GM19238 (cell line): ENCODE results near the gene MEDAG.
"Not testable (repeated sequence)": the region's sequence is repeated elsewhere in the genome, so short reads cannot be mapped to it uniquely, and the experiment has no call there.

Experiments
- DNase-seq: peaks from one replicate; pipeline ENCODE4 v3.0.0; 2011; ENCODE audit warnings: low spot score; ENCODE audit not compliant: insufficient read length

Gene MEDAG

DNA sequence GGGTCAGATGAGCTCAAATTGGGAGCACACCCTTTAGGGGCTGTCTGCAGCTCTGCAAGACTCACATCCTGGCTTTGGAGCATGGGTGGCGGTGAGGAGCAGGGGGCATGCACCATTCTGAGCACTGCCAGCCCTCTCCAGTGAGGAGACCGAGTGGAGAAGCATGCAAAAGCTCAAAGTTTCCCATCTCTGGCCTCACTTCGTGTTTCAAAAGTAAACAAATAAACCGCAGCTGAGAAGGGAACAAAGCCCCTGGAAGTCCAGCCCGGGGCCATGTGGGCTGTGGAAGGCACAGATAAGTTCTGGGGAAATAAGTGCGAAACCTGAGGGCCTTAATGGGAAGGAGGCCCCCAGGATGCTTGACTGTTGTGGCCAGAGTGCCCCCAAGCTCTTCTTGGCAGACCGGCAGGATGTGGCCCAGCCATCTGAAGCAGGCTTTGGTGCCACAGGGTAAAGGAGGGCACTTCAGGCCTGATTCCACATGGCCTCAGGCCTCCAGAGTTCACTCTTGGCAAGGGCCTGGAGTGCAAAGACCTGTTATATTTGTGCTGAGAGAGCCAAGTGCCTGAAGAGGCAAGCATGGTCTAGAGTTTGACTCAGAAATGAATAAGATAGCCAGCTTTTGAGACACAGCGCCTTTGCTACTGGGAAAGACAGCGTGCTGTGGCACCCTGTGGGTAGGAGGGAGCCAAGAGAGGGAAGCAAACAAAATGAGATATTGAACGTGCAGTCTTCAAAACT lies 1.2 kb downstream of the MEDAG start:
- no peak for DNase-seq

DNA sequence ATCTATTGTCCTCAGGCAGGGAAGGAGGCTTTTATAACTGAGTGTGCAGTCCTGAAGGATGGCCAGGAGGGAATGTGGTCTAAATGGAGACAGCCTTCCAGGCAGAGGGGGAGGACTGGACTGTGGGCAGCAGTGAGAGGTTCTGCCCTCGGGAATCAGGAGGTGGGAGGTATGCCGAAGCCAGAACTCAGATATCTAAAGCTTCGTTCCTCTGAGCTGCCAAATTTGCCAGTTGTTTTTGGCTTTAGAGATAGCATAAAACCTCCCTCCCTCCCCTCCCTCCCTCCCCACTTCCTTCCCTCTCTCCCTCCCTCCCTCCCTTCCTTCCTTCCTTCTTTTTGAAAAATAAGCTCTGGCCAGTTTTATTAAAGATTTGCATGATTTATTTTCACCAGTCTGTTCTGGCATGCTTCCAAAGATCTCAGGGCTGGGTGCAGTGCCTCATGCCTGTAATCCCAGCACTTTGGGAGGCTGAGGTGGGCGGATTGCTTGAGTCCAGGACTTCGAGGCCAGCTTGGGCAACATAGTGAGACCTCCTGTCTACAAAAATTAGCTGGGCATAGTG lies 2.4 kb downstream of the MEDAG start:
- no peak for DNase-seq

DNA sequence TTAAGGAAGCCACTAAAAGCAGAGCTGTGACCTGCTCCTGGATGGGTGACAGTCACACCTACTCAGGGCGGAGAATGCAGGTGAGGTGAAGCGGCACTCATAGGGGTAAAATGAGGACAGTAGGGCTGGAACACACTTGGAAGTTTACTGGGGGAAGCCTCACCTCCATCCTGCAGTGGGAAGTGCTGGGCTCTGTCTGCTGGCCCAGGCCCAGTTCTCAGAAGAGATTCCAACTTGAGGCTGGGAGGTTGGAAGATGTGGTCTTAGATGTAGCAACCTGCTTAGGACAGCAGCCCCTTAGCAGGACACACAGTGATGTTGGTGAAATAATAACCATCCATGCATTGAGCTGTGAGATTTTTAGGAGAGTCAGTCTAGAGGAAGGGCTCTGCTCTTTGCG lies 4.6 kb downstream of the MEDAG start:
- DNase-seq: no peak

DNA sequence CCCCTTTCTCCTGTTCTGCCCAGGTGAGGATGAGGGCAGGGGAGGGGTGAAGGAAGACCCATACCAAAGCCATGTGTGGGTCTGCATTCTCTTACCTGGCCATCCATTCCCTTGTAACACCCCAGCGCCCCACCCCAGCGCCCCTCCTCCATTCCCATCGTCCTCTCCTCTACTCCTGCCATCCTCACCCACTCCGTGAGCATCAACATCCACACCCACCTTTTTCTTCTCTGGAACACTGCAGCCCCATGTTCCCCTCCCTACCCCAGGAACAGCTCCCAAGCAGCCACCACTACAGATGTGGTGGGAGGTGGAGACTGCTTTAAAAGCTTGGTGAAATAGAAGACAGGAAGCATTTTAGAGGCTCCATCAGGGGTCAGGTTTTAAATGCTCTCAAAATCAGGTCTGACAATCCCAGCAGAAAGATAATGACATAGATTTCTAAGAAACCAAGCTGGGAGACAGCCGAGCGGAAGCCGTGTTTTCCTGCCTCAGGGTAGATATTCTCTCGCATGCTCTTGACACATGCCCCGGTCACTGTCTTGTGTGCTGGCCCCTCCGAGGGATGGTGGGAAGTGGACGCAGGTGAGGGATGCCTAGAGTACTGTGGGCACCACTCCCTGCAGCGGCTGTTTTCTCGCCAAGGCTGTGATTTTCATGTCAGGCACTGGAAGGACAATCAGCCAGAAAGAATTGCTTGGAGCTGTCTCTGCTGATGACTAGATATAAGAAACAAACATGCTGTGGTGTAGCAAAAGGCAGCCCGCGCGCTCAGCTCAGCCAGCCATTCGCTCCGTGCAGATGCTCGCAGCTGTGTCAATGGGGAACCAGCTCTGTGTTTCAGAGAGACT lies 9.8 kb downstream of the MEDAG start:
- DNase-seq: no peak

DNA sequence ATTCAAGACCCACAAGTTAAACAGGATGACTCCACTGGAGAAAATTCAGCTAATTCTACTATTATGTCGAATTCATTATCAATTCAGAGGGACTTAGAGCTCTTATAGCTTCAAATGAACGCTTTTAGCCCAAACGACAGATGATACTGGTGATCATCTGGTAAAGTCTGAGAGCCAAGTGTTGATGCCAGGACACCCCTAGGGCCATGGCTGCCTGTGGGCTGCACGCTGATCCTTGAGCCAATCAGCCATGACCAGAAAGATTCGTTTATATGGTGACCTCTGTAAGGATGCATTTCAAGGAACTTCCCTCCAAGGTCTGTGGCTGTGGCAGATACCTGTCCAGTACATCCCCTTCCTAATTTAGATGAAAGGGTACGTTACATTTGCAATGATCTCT lies 10.9 kb downstream of the MEDAG start:
- DNase-seq: no peak

DNA sequence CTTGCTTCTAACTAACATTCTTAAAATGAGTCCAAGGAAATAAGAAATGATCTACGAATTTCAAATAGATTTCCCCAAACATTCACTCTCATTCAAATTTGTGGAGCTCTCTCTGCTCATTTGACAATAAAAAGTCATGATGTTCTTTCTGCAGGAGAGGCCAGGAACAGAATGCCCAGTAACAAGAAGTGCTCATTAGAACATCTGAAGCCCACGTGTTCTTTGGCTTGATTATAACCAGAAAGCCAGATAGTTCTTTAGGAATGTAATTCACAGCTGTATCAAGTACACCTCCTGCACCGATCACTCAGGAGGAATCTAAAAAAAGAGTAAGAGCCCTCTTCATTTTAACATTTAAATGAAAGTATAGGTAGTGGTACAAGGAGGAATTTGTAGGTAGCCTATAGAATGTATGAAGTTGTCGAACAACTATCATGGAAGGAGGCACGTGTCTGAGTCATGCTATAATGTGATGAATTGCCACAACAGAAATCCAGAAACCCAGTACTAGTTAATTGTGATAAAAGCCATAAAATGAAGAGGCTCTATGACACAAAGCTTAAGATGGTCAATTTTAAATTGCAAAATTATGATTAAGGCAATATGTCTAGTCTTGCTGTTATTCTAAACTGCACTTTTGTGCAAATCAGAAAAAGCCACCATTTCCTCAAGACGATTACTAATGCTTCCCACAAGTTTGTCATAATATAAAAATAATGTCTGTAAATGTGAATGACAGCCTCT lies 12.8 kb downstream of the MEDAG start:
- no peak for DNase-seq

DNA sequence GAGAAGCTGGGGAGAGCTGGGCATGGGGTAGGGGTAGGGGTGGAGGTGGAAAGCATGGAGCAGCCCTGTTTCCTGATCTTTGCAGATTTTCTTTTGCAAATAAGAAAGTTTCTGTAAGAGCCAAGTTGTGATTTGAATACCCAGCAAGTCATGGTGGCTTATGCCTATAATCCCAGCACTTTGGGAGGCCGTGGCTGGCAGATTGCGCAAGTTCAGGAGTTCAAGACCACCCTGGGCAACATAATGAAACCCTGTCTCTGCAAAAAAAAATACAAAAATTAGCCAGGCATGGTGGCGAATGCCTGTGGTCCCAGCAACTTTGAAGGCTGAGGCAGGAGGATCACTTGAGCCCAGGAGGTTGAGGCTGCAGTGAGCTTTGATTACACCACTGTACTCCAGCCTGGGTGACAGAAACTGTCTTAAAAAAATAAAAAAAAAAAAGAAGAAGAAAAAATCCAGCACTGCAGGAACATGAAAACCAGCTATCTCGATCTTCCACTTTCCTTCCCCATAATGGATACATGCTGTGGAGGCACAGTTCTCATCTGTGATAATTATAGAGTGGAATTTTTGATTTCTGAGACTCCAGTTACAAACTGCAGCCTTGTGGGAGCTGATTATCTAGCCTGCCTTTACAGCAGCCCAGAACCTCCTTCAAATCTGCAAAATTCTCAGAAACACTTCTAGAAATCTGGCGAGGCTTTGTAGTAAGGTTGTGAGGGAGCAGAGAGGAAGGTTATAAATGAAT lies 14.3 kb downstream of the MEDAG start:
- DNase-seq: no peak

DNA sequence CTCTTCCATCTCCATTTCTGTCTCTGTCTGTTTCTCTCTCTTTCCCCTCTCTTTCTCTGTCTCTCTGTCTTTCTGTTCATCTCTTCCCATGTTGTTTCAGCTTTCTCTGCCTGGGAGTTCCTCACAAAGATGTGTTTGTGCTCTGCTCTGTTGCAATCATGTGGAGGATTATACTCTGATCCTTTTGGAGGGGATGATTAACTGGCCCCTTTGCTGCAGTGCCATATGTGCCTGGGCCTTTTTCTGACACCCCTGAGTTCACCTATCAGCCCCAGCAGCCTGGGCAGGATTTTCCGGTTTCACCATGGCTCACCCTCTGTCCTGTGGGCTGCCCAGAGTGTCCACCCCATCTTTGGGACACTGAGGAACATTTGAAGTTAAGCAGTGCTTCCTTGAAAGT lies 17.3 kb downstream of the MEDAG start:
- no peak for DNase-seq

DNA sequence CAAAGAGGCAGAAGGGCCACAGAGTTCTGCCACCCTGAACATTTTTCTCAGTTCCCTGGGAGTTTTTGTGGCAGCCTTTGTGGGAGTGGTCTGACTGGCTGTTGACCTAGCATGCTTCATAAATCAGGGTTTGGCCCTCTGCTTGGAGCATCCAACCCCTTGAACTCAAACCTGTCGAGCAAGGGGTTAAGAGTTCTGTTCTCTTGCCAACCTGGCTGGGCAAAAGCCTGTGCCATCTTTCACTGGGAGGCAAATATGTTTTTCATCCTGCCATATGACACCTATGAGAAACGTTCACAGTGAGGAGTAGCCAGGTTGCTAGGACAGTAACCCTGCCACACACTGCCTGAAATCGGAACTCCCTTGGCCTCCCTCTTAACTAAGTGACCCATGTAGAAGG lies 18.6 kb downstream of the MEDAG start:
- DNase-seq: no peak

DNA sequence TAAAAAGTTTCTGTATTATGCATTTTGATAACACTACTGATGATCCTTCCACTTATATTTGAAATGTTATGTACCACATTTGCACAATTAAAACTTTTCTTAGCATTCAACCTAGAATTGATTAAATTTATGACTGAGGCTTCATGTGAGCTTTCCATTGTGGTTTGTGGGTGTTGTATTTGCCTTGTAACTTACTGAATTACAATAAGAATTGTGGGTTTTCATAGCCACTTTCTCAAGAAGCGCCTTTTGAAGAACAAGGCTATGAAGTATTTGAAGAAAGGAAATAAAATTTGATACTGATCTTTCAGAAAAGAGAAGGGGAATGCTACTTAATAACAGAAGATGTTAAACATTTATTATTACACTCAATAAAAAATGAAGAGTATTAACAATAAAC lies 19.4 kb downstream of the MEDAG start:
- DNase-seq: no peak

DNA sequence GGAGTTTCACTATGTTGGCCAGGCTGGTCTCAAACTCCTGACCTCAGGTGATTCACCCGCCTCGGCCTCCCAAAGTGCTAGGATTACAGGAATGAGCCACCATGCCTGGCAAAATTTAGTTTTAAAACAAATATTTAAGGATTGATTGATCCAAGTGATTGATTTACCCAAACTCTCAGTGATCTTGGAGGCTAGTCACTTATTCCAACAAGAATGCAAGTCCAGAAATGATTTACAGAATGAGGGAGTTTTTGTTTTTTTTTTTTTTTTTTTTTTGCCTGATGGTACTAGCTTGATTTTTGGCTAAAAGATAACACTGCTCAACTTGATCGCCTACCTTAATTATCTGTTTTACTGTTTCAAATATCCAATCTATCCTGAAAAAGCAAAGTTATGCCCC lies 20.7 kb downstream of the MEDAG start:
- no peak for DNase-seq

DNA sequence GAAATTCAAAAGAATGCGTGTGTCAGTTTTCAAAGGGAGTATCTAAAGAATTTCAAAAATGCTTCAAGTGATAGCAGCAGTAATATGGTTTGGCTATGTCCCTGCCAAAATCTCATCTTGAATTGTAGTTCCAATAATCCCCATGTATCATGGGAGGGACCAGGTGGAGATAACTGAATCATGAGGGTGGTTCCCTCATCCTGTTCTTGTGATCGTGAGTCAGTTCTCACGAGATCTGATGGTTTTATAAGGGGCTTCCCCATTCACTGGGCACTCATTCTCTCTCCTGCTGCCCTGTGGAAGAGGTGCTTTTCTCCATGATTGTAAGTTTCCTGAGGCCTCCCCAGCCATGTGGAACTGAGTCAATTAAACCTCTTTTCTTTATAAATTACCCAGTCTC lies 21.1 kb downstream of the MEDAG start:
- DNase-seq: not testable (repeated sequence)

DNA sequence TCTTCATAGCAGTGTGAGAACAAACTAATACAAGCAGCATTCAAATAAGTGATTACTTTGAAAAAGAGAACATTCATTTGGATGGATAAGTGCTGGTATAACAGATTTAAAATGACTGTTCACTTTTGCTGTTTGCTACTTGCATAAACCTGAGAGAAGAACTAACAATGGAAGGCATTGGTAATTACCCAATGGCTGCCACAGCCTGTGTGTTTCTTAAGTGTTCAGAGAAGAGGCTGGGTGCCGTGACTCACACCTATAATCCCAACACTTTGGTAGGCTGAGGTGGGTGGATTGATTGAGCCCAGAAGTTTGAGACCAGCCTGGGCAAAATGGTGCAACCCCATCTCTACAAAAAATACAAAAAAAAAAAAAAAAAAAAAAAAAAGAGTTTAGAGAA lies 21.5 kb downstream of the MEDAG start:
- DNase-seq: no peak

DNA sequence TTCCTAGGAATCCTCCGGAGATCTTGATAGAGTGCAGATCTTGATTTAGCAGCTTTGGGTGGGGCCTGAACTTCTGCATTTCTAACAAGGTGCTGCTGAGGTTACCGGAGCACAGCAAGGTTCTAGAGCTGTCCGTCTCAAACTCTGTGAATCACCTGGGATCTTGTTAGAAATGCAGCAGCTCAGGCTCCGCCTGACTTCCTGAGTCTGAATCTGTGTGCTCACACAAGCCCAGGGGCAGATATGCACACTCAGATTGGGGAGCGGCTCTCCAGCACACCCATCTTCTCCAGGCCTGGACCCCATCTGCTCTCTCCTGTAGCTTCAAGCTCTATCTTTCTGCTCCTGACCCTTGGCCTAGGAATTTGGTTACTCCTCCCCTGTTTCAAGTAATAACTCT lies 22.9 kb downstream of the MEDAG start:
- DNase-seq: no peak

DNA sequence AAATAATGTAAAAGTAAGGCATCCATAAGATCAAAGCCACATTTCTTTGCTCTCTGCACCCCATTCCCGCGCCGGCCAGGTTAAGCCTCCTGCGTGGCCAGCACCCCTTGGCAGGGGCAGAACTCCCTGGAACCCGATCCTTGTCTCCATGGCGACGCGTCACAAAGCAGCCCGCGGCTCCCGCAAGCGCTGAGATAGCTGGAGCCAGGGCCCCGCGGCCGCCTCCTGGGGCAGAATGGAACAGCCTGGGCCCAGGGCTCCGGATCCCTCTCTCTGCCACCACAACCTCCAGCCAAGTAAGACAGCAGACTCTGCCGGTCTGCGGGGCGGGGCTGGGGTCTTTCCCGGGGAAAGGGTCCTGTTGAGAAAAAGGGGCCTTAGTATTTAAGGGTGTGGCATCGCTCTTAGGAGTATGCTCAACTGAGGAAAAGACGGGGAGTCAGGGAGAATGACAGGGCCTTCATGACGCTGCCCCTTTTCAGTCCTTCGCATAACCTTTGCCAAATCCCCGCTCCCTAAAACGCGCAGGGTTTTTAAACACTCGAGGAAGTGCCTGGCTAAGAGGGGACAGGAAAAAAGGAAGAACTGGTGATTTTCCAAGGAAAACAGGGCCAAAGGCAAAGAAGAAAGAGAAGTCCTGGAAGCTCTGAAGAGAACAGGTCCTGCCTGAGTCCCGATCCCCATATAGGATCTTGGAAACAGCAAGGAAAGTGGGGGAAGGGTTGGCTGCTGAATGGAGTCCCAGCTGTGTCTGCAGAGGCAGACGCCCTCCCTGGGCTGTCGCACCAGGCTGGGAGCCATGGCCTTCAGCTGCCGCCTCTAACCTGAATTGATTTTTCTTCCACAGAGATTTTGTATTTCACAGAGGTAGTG lies 26.6 kb downstream of the MEDAG start, which contains the start of gene TEX26:
Gene TEX26 (plus strand): TSS at position 176 of the 873 bp plus-strand sequence. CDS start 60 bp downstream, at position 236.
- no peak for DNase-seq

DNA sequence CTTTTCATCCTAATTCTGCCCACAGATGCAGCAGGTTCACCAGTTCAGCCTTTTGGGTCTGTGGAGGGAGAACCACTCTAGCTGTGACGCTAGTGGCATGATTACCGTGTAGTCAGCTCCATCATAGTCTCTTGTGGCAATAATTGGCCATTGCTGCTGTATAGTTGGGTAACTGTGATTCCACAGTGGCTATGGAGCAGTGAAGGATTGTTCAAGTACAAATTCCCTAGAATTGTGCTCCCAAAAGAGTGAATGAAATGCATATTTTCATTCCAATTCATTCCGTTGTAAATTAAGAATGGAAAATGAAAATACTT lies 27.2 kb downstream of the MEDAG start:
- no peak for DNase-seq

DNA sequence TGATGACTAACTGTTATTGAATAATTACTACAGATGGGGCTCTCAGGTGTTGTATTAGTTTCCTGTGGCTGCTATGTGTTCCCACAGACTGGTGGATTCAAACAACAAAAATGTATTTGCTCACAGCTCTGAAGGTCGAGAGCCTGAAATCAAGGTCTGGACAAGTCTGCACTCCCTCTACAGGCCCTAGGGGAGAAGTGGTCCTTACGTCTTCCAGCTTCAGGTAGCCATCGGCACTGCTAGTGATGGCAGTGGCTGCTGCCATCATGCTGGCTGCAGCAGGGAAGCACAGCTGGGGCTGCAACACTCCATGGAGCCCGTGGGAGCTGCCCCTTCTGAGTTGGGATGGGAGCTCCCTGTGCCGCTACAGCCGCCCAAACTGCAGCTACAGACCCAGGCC lies 28.3 kb downstream of the MEDAG start:
- no peak for DNase-seq

DNA sequence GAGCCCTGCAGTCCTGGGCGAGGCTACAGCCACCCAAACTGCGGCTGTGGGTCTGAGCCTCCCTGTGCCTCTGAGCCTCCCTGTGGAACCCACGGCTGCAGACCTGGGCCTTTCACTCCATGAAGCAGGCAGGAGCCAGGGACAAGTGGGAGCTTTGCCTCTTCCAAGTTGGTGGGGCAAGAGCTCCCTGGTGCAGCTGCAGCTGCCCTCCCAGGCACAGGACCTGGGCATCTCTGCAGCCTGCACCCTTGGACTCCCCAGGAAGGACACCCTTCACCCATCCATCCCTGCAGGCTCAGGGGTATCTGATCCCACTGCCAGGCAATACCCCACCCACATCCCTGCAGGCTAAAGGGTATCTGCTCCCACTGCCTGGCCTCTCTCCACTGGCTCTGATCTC lies 28.7 kb downstream of the MEDAG start:
- DNase-seq: no peak

DNA sequence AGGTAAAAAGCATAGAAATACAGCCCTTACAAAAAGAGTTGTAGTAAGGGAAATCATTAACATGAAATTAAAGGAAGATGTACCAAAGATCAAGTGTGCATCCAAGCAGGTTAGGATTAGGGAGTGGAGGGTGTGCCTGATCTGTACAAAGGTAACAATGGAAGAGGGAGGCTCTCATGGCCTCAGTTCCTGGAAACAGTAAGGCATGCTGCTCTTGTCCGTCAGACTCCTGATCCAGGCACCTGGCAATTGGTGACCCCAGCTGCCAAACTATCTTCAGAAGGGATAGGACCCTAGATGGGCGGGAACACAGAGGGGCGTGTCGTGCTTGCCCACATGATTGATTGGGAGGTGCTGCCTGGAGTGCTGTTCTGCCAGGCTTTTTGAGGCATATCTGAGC lies 30.9 kb downstream of the MEDAG start:
- no peak for DNase-seq

DNA sequence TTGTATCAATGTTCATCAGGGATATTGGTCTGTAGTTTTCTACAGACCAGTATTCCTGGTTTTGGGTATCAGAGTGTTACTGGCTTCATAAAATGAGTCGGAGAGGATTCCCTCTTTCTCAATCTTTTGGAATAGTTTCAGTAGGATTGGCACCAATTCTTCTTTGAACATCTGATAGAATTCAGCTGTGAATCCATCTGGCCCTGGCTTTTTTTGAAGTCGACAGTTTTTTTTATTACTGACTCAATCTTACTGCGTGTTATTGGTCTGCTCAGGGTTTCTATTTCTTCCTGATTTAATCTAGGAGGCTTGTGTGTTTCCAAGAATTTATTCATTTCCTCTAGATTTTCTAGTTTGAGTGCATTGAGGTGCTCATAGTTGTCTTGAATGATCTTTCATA lies 37.8 kb downstream of the MEDAG start:
- no peak for DNase-seq
